Ramos (cell line): ENCODE measurements around the gene SLC15A3.

Experiments used
- in situ Hi-C: fragments of 300-500 bp; cut with MboI; formaldehyde crosslinking; loops from one replicate; pipeline ENCODE4 v1.14.3; 2022; ENCODE audit warnings: low sequenced_read_pairs; ENCODE audit not compliant: unreplicated experiment

The SLC15A3 gene

GRCh38 chr11:60951904-60952741 is at the start of gene SLC15A3:
SLC15A3 (minus strand) TSS chr11:60952176; CDS start chr11:60951551, 625 bp downstream.
- in situ Hi-C loops: no loop called here

GRCh38 chr11:61000426-61000825 is 48.5 kb upstream of the SLC15A3 start:
- in situ Hi-C loops: no loop called here

GRCh38 chr11:60996381-60997138 is 44.6 kb upstream of the SLC15A3 start:
- in situ Hi-C loops: no loop called here

GRCh38 chr11:60995798-60996197 is 43.8 kb upstream of the SLC15A3 start:
- in situ Hi-C loops: no loop called here

- in situ Hi-C loops: no loop called here
Observed at GRCh38 chr11:60994541-60995080, 42.6 kb upstream of the SLC15A3 start.

- in situ Hi-C loops: no loop called here
Observed at GRCh38 chr11:60993615-60994014, 41.6 kb upstream of the SLC15A3 start.

- in situ Hi-C loops: no loop called here
Observed at GRCh38 chr11:60992842-60993409, 41.0 kb upstream of the SLC15A3 start.

- in situ Hi-C loops: no loop called here
Observed at GRCh38 chr11:60991457-60991856, 39.5 kb upstream of the SLC15A3 start.

GRCh38 chr11:60989093-60989650 is 37.2 kb upstream of the SLC15A3 start:
- in situ Hi-C loops: no loop called here

- in situ Hi-C loops: no loop called here
Observed at GRCh38 chr11:60988658-60989057, 36.7 kb upstream of the SLC15A3 start.

GRCh38 chr11:60987577-60988277 is 35.8 kb upstream of the SLC15A3 start:
- in situ Hi-C loops: no loop called here

GRCh38 chr11:60985991-60986915 is 34.3 kb upstream of the SLC15A3 start:
- in situ Hi-C loops: no loop called here

GRCh38 chr11:60985501-60985900 is 33.5 kb upstream of the SLC15A3 start:
- in situ Hi-C loops: no loop called here

- in situ Hi-C loops: no loop called here
Observed at GRCh38 chr11:60984636-60985035, 32.7 kb upstream of the SLC15A3 start.

- in situ Hi-C loops: no loop called here
Observed at GRCh38 chr11:60984149-60984548, 32.2 kb upstream of the SLC15A3 start.

- in situ Hi-C loops: no loop called here
Observed at GRCh38 chr11:60982184-60982583, 30.2 kb upstream of the SLC15A3 start.

GRCh38 chr11:60981515-60981914 is 29.5 kb upstream of the SLC15A3 start:
- in situ Hi-C loops: no loop called here

GRCh38 chr11:60978546-60979380 is 26.8 kb upstream of the SLC15A3 start:
- in situ Hi-C loops: no loop called here
